WTC11 (cell line): ENCODE data around the gene CPEB1.

Experiments
- CREB1 ChIP-seq: sonication (generic); formaldehyde crosslinking; IDR thresholded peaks from 2 replicates; pipeline ENCODE4 v1.8.0; 2023; ENCODE audit warnings: mild to moderate bottlenecking, missing genetic modification reagents
- CREM ChIP-seq: sonication (generic); formaldehyde crosslinking; IDR thresholded peaks from 2 replicates; pipeline ENCODE4 v1.8.1; 2022; ENCODE audit warnings: mild to moderate bottlenecking, missing genetic modification reagents, moderate library complexity
- EMX1 ChIP-seq: fragments of 250-450 bp; sonication (Bioruptor Pico); IDR thresholded peaks from 2 replicates; pipeline ENCODE4 v1.8.0; 2021; ENCODE audit warnings: mild to moderate bottlenecking
- HMGA2 ChIP-seq: fragments of 250-450 bp; sonication (Bioruptor Pico); IDR thresholded peaks from 2 replicates; pipeline ENCODE4 v1.4.0; 2021; ENCODE audit warnings: mild to moderate bottlenecking, moderate library complexity
- MXD4 ChIP-seq: fragments of 250-450 bp; sonication (Bioruptor Pico); IDR thresholded peaks from 2 replicates; pipeline ENCODE4 v1.8.0; 2021; ENCODE audit warnings: mild to moderate bottlenecking, moderate library complexity, borderline replicate concordance
- SP1 ChIP-seq: sonication (generic); formaldehyde crosslinking; conservative IDR thresholded peaks from 2 replicates; pipeline ENCODE4 v1.8.1; 2022; ENCODE audit warnings: missing genetic modification reagents
- TEAD1 ChIP-seq: sonication (generic); formaldehyde crosslinking; IDR thresholded peaks from 2 replicates; pipeline ENCODE4 v1.8.0; 2022; ENCODE audit warnings: mild to moderate bottlenecking, missing genetic modification reagents
- ZNF317 ChIP-seq: sonication (generic); formaldehyde crosslinking; IDR thresholded peaks from 2 replicates; pipeline ENCODE4 v1.8.1; 2023; ENCODE audit warnings: low read depth, mild to moderate bottlenecking, moderate library complexity, missing genetic modification reagents, borderline replicate concordance
- TF ChIP-seq, protein P1 (sequence below): fragments of 200-600 bp; IDR thresholded peaks from 2 replicates; pipeline ENCODE4 v1.8.0; 2022; ENCODE audit warnings: antibody characterized with exemption
- TF ChIP-seq, protein P2 (sequence below): sonication (generic); formaldehyde crosslinking; IDR thresholded peaks from 2 replicates; pipeline ENCODE4 v1.8.1; 2022; ENCODE audit warnings: low read depth, missing genetic modification reagents, borderline replicate concordance
- TF ChIP-seq, protein P3 (sequence below): sonication (generic); formaldehyde crosslinking; IDR thresholded peaks from 2 replicates; pipeline ENCODE4 v1.8.0; 2023; ENCODE audit warnings: missing genetic modification reagents
- TF ChIP-seq, protein P4 (sequence below): sonication (generic); formaldehyde crosslinking; IDR thresholded peaks from 2 replicates; pipeline ENCODE4 v1.8.1; 2023; ENCODE audit warnings: mild to moderate bottlenecking, missing genetic modification reagents, moderate library complexity
- TF ChIP-seq, protein P5 (sequence below): sonication (generic); formaldehyde crosslinking; conservative IDR thresholded peaks from 2 replicates; pipeline ENCODE4 v1.8.1; 2022; ENCODE audit warnings: mild to moderate bottlenecking, missing genetic modification reagents
- TF ChIP-seq, protein P6 (sequence below): sonication (generic); formaldehyde crosslinking; IDR thresholded peaks from 2 replicates; pipeline ENCODE4 v1.8.0; 2022; ENCODE audit warnings: mild to moderate bottlenecking, missing genetic modification reagents

DNA sequence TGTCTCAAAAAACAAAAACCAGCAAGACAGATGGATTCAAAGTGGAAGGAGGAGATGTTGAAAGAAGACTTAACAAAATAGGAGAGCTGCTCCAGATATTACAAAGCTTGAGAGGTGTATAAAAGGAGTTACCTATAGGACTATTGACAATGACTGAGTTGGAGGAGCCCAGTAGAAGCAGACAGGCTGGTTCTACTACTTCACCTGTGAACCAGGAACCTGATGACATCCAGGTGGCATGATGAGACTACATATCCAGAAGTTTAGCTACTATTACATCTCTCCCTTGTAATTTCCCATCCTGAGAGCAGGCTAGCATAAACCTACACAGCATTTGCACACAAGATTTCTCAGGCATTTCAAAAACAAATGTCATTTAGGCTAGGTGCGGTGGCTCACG is 49.3 kb downstream of the CPEB1 start:
- TF ChIP-seq, protein P1, sequence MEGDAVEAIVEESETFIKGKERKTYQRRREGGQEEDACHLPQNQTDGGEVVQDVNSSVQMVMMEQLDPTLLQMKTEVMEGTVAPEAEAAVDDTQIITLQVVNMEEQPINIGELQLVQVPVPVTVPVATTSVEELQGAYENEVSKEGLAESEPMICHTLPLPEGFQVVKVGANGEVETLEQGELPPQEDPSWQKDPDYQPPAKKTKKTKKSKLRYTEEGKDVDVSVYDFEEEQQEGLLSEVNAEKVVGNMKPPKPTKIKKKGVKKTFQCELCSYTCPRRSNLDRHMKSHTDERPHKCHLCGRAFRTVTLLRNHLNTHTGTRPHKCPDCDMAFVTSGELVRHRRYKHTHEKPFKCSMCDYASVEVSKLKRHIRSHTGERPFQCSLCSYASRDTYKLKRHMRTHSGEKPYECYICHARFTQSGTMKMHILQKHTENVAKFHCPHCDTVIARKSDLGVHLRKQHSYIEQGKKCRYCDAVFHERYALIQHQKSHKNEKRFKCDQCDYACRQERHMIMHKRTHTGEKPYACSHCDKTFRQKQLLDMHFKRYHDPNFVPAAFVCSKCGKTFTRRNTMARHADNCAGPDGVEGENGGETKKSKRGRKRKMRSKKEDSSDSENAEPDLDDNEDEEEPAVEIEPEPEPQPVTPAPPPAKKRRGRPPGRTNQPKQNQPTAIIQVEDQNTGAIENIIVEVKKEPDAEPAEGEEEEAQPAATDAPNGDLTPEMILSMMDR, result no peak
- TF ChIP-seq CREB1 (CRISPR knock-in tag) (no peak), ZNF317 (no peak), SP1 (no peak), MXD4 (no peak), CREM (CRISPR knock-in tag) (no peak), TEAD1 (CRISPR knock-in tag) (no peak), EMX1 (CRISPR knock-in tag) (no peak), HMGA2 (CRISPR knock-in tag) (no peak)
- TF ChIP-seq, protein P2, sequence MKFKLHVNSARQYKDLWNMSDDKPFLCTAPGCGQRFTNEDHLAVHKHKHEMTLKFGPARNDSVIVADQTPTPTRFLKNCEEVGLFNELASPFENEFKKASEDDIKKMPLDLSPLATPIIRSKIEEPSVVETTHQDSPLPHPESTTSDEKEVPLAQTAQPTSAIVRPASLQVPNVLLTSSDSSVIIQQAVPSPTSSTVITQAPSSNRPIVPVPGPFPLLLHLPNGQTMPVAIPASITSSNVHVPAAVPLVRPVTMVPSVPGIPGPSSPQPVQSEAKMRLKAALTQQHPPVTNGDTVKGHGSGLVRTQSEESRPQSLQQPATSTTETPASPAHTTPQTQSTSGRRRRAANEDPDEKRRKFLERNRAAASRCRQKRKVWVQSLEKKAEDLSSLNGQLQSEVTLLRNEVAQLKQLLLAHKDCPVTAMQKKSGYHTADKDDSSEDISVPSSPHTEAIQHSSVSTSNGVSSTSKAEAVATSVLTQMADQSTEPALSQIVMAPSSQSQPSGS (CRISPR knock-in tag), result no peak
- TF ChIP-seq, protein P3, sequence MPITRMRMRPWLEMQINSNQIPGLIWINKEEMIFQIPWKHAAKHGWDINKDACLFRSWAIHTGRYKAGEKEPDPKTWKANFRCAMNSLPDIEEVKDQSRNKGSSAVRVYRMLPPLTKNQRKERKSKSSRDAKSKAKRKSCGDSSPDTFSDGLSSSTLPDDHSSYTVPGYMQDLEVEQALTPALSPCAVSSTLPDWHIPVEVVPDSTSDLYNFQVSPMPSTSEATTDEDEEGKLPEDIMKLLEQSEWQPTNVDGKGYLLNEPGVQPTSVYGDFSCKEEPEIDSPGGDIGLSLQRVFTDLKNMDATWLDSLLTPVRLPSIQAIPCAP (CRISPR knock-in tag), result no peak
- TF ChIP-seq, protein P4, sequence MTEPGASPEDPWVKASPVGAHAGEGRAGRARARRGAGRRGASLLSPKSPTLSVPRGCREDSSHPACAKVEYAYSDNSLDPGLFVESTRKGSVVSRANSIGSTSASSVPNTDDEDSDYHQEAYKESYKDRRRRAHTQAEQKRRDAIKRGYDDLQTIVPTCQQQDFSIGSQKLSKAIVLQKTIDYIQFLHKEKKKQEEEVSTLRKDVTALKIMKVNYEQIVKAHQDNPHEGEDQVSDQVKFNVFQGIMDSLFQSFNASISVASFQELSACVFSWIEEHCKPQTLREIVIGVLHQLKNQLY (CRISPR knock-in tag), result no peak
- TF ChIP-seq, protein P5, sequence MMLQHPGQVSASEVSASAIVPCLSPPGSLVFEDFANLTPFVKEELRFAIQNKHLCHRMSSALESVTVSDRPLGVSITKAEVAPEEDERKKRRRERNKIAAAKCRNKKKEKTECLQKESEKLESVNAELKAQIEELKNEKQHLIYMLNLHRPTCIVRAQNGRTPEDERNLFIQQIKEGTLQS (CRISPR knock-in tag), result no peak
- TF ChIP-seq, protein P6, sequence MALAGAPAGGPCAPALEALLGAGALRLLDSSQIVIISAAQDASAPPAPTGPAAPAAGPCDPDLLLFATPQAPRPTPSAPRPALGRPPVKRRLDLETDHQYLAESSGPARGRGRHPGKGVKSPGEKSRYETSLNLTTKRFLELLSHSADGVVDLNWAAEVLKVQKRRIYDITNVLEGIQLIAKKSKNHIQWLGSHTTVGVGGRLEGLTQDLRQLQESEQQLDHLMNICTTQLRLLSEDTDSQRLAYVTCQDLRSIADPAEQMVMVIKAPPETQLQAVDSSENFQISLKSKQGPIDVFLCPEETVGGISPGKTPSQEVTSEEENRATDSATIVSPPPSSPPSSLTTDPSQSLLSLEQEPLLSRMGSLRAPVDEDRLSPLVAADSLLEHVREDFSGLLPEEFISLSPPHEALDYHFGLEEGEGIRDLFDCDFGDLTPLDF (CRISPR knock-in tag), result no peak
